Measurements from ENCODE around the gene C1QTNF5.

DNA sequence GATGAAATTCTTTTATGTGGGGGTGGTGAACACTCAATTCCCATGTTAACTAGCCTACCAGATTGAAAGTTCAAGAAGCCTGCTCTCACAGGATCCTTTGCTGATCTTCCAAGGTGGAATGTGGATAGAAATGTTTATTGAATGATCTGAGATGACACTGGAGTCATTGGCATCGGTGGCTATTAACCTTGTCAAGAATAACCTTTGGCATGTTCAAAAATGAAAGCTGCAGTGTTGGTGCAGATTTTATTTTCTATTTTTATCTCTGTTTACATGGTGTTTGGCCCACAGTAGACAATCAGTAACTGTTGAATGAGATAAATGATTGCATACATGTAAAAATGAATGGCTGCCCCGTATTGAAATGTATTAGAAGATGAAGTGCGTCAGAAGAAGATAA, 42.7 kb downstream of the C1QTNF5 start:
- no peak for TF ChIP-seq EZH2phosphoT487 (IDR thresholded peaks at IDR 0.05; ENCODE audit: insufficient read depth, low read depth)
- no peak for TF ChIP-seq EZH2 (IDR thresholded peaks at IDR 0.05; ENCODE audit: insufficient read depth, poor library complexity, severe bottlenecking)

All from GM23248 (cell line).